ENCODE measurements around the gene TPST2.
"Not testable (repeated sequence)": the region's sequence is repeated elsewhere in the genome, so short reads cannot be mapped to it uniquely, and the experiment has no call there.

Gene TPST2

GRCh38 chr22:26589845-26590736 lies at the start of gene TPST2:
TPST2 (minus strand) TSS chr22:26590132; CDS start chr22:26541630, 48,502 bp downstream.
- no peak for DNase-seq

GRCh38 chr22:26636296-26636695 lies 46.4 kb upstream of the TPST2 start:
- DNase-seq, result no peak

- DNase-seq, result no peak
These were observed 45.2 kb upstream of the TPST2 start for GRCh38 chr22:26635117-26635516.

- no peak for DNase-seq
These were observed 44.3 kb upstream of the TPST2 start for GRCh38 chr22:26634189-26634588.

GRCh38 chr22:26632422-26633155 lies 42.7 kb upstream of the TPST2 start:
- no peak for DNase-seq

- no peak for DNase-seq
These were observed 41.4 kb upstream of the TPST2 start for GRCh38 chr22:26631282-26631681.

GRCh38 chr22:26629988-26630761 lies 40.2 kb upstream of the TPST2 start:
- no peak for DNase-seq

GRCh38 chr22:26624803-26625202 lies 34.9 kb upstream of the TPST2 start:
- no peak for DNase-seq

- DNase-seq, result no peak
These were observed 34.1 kb upstream of the TPST2 start for GRCh38 chr22:26623984-26624383.

- DNase-seq, result no peak
These were observed 31.7 kb upstream of the TPST2 start, which contains the start of gene CRYBA4 for GRCh38 chr22:26621663-26622062. CRYBA4 (plus strand) TSS chr22:26621963; CDS start chr22:26622597, 634 bp downstream.

GRCh38 chr22:26620197-26620596 lies 30.3 kb upstream of the TPST2 start:
- no peak for DNase-seq

- DNase-seq, result no peak
These were observed 29.6 kb upstream of the TPST2 start for GRCh38 chr22:26619510-26619909.

GRCh38 chr22:26618455-26618854 lies 28.5 kb upstream of the TPST2 start:
- no peak for DNase-seq

GRCh38 chr22:26617271-26618199 lies 27.6 kb upstream of the TPST2 start, which contains the start of gene CRYBB1:
CRYBB1 (minus strand) TSS chr22:26618027; CDS start chr22:26616319, 1,708 bp downstream.
- no peak for DNase-seq

- no peak for DNase-seq
These were observed 26.7 kb upstream of the TPST2 start for GRCh38 chr22:26616650-26617049.

- no peak for DNase-seq
These were observed 26.0 kb upstream of the TPST2 start for GRCh38 chr22:26615830-26616435.

GRCh38 chr22:26615149-26615548 lies 25.2 kb upstream of the TPST2 start:
- DNase-seq, result no peak

GRCh38 chr22:26614322-26614721 lies 24.4 kb upstream of the TPST2 start:
- no peak for DNase-seq

GRCh38 chr22:26613753-26614152 lies 23.8 kb upstream of the TPST2 start:
- not testable (repeated sequence) for DNase-seq

GRCh38 chr22:26612652-26613051 lies 22.7 kb upstream of the TPST2 start:
- no peak for DNase-seq

- DNase-seq, result no peak
These were observed 21.1 kb upstream of the TPST2 start for GRCh38 chr22:26610996-26611395.

Measured in NCI-H2029 treated with DMSO at 0.1 percent for 48 hours (cell line).